HG03469 (cell line): Measurements from ENCODE around the gene ETFRF1.

ENCODE experiments used
- ATAC-seq: cut with Tn5 transposase; IDR thresholded peaks from one replicate; pipeline ENCODE4 v1.9.1; 2021; ENCODE audit warnings: mild to moderate bottlenecking, moderate library complexity, moderate number of reproducible peaks; ENCODE audit not compliant: unreplicated experiment

ETFRF1 gene

GRCh38 chr12:25195056-25195971, at the start of gene ETFRF1, which contains the start of gene DNAI7:
Gene ETFRF1 (plus strand): TSS chr12:25195237. CDS start chr12:25203957, 8,720 bp downstream.
Gene DNAI7 (minus strand): TSS chr12:25195160. CDS start chr12:25195078, 82 bp downstream.
- ATAC-seq: peak; percentile 82

- no peak for ATAC-seq
Measured at GRCh38 chr12:25146686-25147085, 48.4 kb upstream of the ETFRF1 start.

- no peak for ATAC-seq
Measured at GRCh38 chr12:25151476-25151875, 43.6 kb upstream of the ETFRF1 start.

- no peak for ATAC-seq
Measured at GRCh38 chr12:25152055-25152454, 43.0 kb upstream of the ETFRF1 start.

- ATAC-seq: no peak
Measured at GRCh38 chr12:25155022-25155576, 39.9 kb upstream of the ETFRF1 start.

GRCh38 chr12:25156061-25156460, 39.0 kb upstream of the ETFRF1 start:
- ATAC-seq: no peak

- no peak for ATAC-seq
Measured at GRCh38 chr12:25162866-25163265, 32.2 kb upstream of the ETFRF1 start.

GRCh38 chr12:25182765-25183164, 12.3 kb upstream of the ETFRF1 start:
- ATAC-seq: no peak

- no peak for ATAC-seq
Measured at GRCh38 chr12:25184132-25184531, 10.9 kb upstream of the ETFRF1 start.

- ATAC-seq: peak; percentile 56
Measured at GRCh38 chr12:25186038-25186787, 8.8 kb upstream of the ETFRF1 start.

GRCh38 chr12:25186788-25187402, 8.1 kb upstream of the ETFRF1 start:
- ATAC-seq: peak; percentile 52

GRCh38 chr12:25187781-25188180, 7.3 kb upstream of the ETFRF1 start:
- no peak for ATAC-seq

- no peak for ATAC-seq
Measured at GRCh38 chr12:25189656-25190055, 5.4 kb upstream of the ETFRF1 start.

GRCh38 chr12:25190793-25191192, 4.2 kb upstream of the ETFRF1 start:
- no peak for ATAC-seq

GRCh38 chr12:25194214-25194613, 823 bp upstream of the ETFRF1 start:
- ATAC-seq: no peak

- ATAC-seq: no peak
Measured at GRCh38 chr12:25194722-25195055, 348 bp upstream of the ETFRF1 start.

- no peak for ATAC-seq
Measured at GRCh38 chr12:25197608-25198007, 2.6 kb downstream of the ETFRF1 start.

- ATAC-seq: no peak
Measured at GRCh38 chr12:25200703-25201102, 5.7 kb downstream of the ETFRF1 start.

GRCh38 chr12:25202137-25202536, 7.1 kb downstream of the ETFRF1 start:
- ATAC-seq: no peak

GRCh38 chr12:25207411-25207810, 12.4 kb downstream of the ETFRF1 start:
- no peak for ATAC-seq

- ATAC-seq: no peak
Measured at GRCh38 chr12:25207846-25208245, 12.8 kb downstream of the ETFRF1 start.
